HG03520 (cell line): ENCODE measurements around the gene COPG2.
A peak's percentile ranks its signal among the peaks of the same experiment; 100 is the strongest.
"Not testable (repeated sequence)": the region's sequence is repeated elsewhere in the genome, so short reads cannot be mapped to it uniquely, and the experiment has no call there.

Experiments used
- ATAC-seq: cut with Tn5 transposase; IDR thresholded peaks from one replicate; pipeline ENCODE4 v1.9.1; 2021; ENCODE audit warnings: mild to moderate bottlenecking, moderate library complexity; ENCODE audit not compliant: unreplicated experiment

Gene COPG2

DNA sequence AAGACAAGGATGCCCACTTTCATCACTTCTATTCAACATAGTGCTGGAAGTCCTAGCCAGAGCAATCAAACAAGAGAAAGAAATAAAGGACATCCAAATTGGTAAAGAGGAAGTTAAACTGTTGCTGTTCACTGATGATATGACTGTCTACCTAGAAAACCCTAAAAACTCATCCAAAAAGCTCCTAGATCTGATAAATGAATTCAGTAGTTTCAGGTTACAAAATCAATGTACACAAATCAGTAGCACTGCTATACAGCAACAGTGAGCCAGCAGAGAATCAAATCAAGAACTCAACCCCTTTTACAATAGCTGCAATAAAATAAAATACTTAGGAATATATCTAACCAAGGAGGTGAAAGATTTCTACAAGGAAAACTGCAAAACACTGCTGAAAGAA lies 98.4 kb downstream of the COPG2 start:
- ATAC-seq = not testable (repeated sequence)

GRCh38 chr7:130566898-130567280 lies 101.7 kb downstream of the COPG2 start:
- ATAC-seq = no peak

DNA sequence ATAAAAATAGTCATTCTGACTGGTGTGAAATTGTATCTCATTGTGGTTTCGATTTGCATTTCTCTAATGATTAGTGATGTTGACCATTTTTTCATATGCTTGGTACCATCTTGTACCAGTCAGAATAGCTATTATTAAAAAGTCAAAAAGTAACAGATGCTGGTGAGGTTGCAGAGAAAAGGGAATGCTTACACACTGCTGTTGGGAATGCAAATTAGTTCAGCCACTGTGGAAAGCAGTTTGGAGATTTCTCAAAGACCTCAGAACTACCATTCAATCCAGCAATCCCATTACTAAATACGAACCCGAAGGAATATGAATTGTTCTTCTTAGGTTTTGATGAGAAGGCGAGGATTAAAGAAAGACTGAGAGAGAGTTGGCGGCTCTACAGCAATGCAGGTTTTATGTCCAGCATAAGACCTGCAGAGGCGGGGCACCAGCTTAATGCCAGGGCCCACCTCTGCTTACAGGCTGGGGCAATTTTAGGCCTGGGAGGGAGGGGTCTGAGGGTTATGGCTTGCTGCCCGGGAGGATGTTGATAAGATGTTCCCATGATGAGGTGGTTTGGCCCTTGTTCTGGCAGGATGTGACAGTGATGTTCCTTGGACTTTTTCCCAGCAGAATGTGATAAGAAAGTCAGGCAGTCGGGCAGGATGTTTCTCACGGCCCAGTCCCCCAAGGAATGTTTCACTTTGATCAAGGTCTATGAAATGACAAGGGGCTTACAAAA lies 102.2 kb downstream of the COPG2 start:
- ATAC-seq = no peak

DNA sequence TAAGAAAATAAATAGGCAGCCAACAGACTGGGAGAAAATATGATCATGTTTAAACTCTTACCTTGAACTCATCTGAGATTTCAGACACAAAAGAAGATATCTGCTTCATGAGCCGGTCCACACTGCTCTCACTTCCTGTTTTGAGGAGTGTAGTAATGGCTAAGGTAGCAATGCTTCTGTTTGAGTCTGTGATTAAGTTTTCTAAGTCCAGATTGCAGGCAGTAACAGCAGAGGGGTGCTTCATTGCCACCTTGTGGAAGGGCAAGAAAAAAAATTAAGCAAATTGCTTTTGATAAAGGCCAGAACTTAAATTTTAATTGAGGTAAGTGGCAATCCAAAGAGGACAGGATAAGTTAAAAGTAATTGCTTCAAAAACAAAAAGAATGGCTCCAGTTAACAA lies 107.6 kb downstream of the COPG2 start:
- peak; percentile 83 for ATAC-seq

GRCh38 chr7:130559184-130559583 lies 109.4 kb downstream of the COPG2 start:
- no peak for ATAC-seq

DNA sequence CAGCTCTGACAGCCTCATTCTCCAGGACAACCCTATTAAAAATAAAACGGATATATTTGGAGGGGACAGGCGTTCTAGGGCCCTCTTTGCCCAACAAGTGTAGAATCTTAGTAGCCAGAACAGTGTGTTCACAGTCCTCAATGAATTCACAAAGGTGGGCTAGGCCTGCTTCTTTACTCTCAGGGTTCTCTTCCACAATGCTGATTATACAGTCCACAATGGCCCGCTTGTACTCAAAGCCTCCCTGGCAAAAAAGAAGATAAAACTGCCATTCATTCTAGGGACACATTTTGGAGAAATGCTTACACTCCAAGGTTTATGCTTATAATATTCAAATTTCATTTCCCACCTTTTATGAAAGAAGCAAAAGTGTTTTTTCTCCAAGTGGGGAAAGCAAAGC lies 114.1 kb downstream of the COPG2 start:
- no peak for ATAC-seq

- no peak for ATAC-seq
Measured at GRCh38 chr7:130553398-130554029, 115.0 kb downstream of the COPG2 start.

DNA sequence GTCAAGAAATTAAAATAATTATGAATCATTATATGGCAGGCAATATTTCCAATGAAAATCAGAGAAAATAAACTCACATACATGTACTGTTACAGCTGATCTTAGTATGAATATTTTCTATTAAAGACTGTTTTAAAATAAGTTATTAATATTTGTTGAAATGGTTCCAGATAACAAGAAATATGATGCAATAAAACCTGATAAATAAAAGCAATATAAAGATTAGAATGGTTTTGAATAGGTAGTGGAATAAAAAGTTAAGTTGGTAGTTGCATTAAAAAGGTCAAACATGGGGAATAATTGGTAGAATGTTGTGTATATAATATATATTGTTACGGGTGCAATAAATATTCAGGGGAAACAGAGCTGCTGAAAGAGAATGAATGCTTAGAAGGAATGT lies 124.2 kb downstream of the COPG2 start:
- ATAC-seq = no peak

- ATAC-seq = no peak
Measured at GRCh38 chr7:130543487-130544010, 125.0 kb downstream of the COPG2 start.

GRCh38 chr7:130542297-130542696 lies 126.3 kb downstream of the COPG2 start:
- ATAC-seq = not testable (repeated sequence)

- ATAC-seq = not testable (repeated sequence)
Measured at GRCh38 chr7:130541287-130541686, 127.3 kb downstream of the COPG2 start.

- not testable (repeated sequence) for ATAC-seq
Measured at GRCh38 chr7:130537894-130538293, 130.7 kb downstream of the COPG2 start.

DNA sequence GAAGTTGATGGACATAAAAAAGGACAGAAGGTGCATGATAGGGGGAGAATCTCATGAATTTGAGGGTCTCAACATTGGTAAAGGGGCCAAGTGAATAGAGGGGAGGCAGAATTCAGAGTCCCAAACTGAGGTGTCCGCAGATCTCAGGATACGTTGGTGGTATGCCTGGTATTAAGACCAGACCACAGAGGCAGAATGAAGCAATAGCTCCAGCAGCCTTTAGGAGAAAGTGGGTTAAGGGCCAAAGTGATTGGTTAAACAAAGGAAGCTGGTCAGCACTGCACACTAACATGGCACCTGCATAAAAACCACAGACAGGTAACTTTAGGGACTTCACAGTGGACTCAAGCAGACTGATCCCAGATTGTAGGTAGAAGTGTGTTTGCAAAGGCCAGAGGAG lies 139.1 kb downstream of the COPG2 start:
- no peak for ATAC-seq

GRCh38 chr7:130527752-130528355 lies 140.7 kb downstream of the COPG2 start:
- not testable (repeated sequence) for ATAC-seq

DNA sequence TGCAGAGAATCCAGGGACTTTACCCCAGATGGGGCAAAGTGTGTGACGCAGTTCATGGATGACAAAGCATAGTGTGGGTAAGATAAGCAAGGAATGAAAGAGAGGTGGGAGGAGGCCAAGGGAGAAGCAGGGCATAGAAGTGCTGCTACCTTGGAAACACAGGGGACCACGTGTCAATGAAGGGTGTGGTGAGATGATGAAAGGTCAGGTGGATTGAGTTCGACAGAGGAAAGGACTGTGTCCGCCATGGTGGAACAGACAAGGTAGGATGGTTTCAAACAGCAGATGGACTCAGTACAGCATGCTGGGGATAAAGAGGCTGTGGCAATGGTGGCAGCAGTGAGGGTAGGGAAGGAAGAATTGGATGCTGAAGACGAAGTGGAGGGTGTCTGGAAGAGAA lies 143.9 kb downstream of the COPG2 start:
- no peak for ATAC-seq

GRCh38 chr7:130523519-130524125 lies 144.9 kb downstream of the COPG2 start:
- not testable (repeated sequence) for ATAC-seq

GRCh38 chr7:130521258-130521951 lies 147.1 kb downstream of the COPG2 start:
- ATAC-seq = no peak

GRCh38 chr7:130515315-130516040 lies 153.1 kb downstream of the COPG2 start:
- no peak for ATAC-seq

DNA sequence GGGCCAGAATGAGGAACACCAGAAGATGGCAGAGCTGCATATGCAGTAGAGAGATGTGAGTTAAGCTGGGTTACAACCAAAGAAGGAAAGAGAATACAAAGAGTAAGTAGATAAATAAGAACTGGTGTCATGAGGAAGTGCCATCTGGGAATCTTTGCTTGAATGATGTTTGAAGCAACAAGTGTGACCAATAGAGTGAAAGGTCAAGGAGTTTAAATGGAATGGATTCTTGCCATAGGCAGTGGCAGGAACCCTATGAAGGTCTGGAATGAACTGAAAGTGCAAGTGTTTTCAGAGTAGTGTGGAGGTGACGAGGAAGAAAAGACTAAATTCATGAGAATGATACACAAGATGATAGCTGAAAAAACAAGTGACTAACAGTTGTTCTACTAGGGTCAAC lies 155.1 kb downstream of the COPG2 start:
- ATAC-seq = no peak

GRCh38 chr7:130512038-130512437 lies 156.5 kb downstream of the COPG2 start:
- ATAC-seq = not testable (repeated sequence)
